Uterus (tissue), 2 donors: Measurements from ENCODE around the gene GDPD1.

Source experiments
- CTCF ChIP-seq, 4 experiments: fragments of 200-600 bp in 2 of 4; fragments of 450-650 bp in 2 of 4; sonication (generic) in 2 of 4; IDR thresholded peaks; one replicate each; pipeline ENCODE4 v1.5.1; 2016 to 2019; ENCODE audit warnings: antibody characterized with exemption in 4 of 4, mild to moderate bottlenecking in 2 of 4, moderate library complexity in 1 of 4
- POLR2A ChIP-seq, 2 donors: fragments of 450-650 bp; IDR thresholded peaks; one replicate each; pipeline ENCODE4 v1.6.1; 2016; ENCODE audit warnings: antibody characterized with exemption in 2 of 2, mild to moderate bottlenecking in 1 of 2, moderate library complexity in 1 of 2

GRCh38 chr17:59202320-59202719 lies 18.0 kb upstream of the GDPD1 start:
- TF ChIP-seq CTCF (IDR thresholded peaks at IDR 0.05): no peak
- TF ChIP-seq POLR2A (IDR thresholded peaks at IDR 0.05): no peak
